Central memory CD8-positive, alpha-beta T cell (primary cell): ENCODE results near the gene STX17.
A peak's percentile ranks its signal among the peaks of the same experiment; 100 is the strongest.

Experiments
- ATAC-seq: fragments of 150-1000 bp; cut with Tn5 transposase; replicated peaks from 2 replicates; pipeline ENCODE4 v1.10.0; 2022; ENCODE audit warnings: mild to moderate bottlenecking, moderate FRiP score, moderate number of reproducible peaks; ENCODE audit not compliant: poor library complexity, severe bottlenecking; ENCODE audit errors: extremely low read depth
- DNase-seq, 2 donors: peaks; one replicate each; pipeline ENCODE4 v3.0.0; 2021; ENCODE audit warnings: low spot score in 2 of 2
- H3K27ac Mint-ChIP-seq: one replicate; pipeline ENCODE4 v1.8.0; 2022; ENCODE audit warnings: low read depth, mild to moderate bottlenecking, moderate library complexity, mixed read lengths
- H3K27me3 Mint-ChIP-seq: one replicate; pipeline ENCODE4 v1.8.0; 2022; ENCODE audit warnings: mixed read lengths
- H3K36me3 Mint-ChIP-seq: one replicate; pipeline ENCODE4 v1.8.0; 2022; ENCODE audit warnings: mild to moderate bottlenecking, moderate library complexity, mixed read lengths; ENCODE audit not compliant: insufficient read depth
- H3K4me1 Mint-ChIP-seq: one replicate; pipeline ENCODE4 v1.8.0; 2022; ENCODE audit warnings: mixed read lengths
- H3K4me3 Mint-ChIP-seq: one replicate; pipeline ENCODE4 v1.8.0; 2022; ENCODE audit warnings: mild to moderate bottlenecking, moderate library complexity, mixed read lengths
- H3K9me3 Mint-ChIP-seq: one replicate; pipeline ENCODE4 v1.8.0; 2022; ENCODE audit warnings: mixed read lengths

Gene STX17

GRCh38 chr9:99916650-99917049 lies 10.2 kb downstream of the STX17 start:
- DNase-seq (no peak), ATAC-seq (no peak)
- H3K4me3 Mint-ChIP-seq: no peak overlapping the region
- H3K36me3 Mint-ChIP-seq: peaks cover 34% of the 10 kb centered on the region
- peaks cover 47% of the 10 kb centered on the region for H3K4me1 Mint-ChIP-seq
- no peaks in the 10 kb centered on the region for H3K9me3 Mint-ChIP-seq
- H3K27ac Mint-ChIP-seq: no peak overlapping the region
- no peaks in the 10 kb centered on the region for H3K27me3 Mint-ChIP-seq

GRCh38 chr9:99918134-99918533 lies 11.7 kb downstream of the STX17 start:
- peaks cover 42% of the 10 kb centered on the region for H3K36me3 Mint-ChIP-seq
- no peaks in the 10 kb centered on the region for H3K27me3 Mint-ChIP-seq
- H3K9me3 Mint-ChIP-seq: no peaks in the 10 kb centered on the region
- H3K27ac Mint-ChIP-seq: no peak overlapping the region
- H3K4me3 Mint-ChIP-seq: no peak overlapping the region
- ATAC-seq: no peak
- no peak for DNase-seq
- H3K4me1 Mint-ChIP-seq: peaks cover 55% of the 10 kb centered on the region

DNA sequence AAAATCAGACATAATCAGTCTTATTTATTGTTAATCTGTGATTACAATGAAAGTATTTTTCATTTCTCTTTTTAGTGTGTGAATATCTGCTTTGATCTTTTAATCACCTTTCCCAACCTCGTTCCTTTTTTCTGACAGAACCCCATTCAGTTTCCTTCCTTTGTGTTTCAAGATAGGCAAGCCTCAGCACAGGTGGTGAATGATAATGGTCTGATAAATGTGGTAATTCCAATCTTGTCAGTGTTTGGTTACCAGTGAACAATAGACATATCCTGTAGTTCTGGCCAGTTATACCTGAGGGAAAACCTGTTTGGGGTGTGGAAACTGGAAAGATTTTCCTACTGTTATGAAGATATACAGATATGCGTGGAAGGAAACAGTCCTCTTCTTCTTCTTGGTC lies 13.5 kb downstream of the STX17 start:
- Mint-ChIP-seq H3K9me3 (no peaks in the 10 kb centered on the region), H3K36me3 (peaks cover 50% of the 10 kb centered on the region), H3K27me3 (no peaks in the 10 kb centered on the region), H3K27ac (peak overlapping the region; percentile 24), H3K4me3 (no peak overlapping the region), H3K4me1 (peaks cover 54% of the 10 kb centered on the region)
- ATAC-seq (no peak), DNase-seq (no peak)

GRCh38 chr9:99921875-99922710 lies 15.6 kb downstream of the STX17 start:
- Mint-ChIP-seq H3K4me1 (peaks cover 54% of the 10 kb centered on the region), H3K27ac (peak overlapping the region; percentile 10), H3K9me3 (no peaks in the 10 kb centered on the region), H3K4me3 (no peak overlapping the region), H3K27me3 (no peaks in the 10 kb centered on the region), H3K36me3 (peaks cover 44% of the 10 kb centered on the region)
- ATAC-seq (no peak), DNase-seq (no peak)

GRCh38 chr9:99922711-99923030 lies 16.2 kb downstream of the STX17 start:
- peaks cover 54% of the 10 kb centered on the region for H3K4me1 Mint-ChIP-seq

GRCh38 chr9:99925541-99925940 lies 19.1 kb downstream of the STX17 start:
- Mint-ChIP-seq H3K27ac (no peak overlapping the region), H3K36me3 (peaks cover 45% of the 10 kb centered on the region), H3K4me3 (no peak overlapping the region), H3K4me1 (peaks cover 36% of the 10 kb centered on the region), H3K9me3 (no peaks in the 10 kb centered on the region), H3K27me3 (no peaks in the 10 kb centered on the region)
- ATAC-seq (no peak), DNase-seq (no peak)

More at GRCh38 chr9:99922711-99923030, 16.2 kb downstream of the STX17 start:
- Mint-ChIP-seq H3K4me3 (no peak overlapping the region), H3K9me3 (no peaks in the 10 kb centered on the region), H3K36me3 (peaks cover 42% of the 10 kb centered on the region), H3K27ac (peak overlapping the region; percentile 70), H3K27me3 (no peaks in the 10 kb centered on the region)
- DNase-seq (no peak), ATAC-seq (no peak)

DNA sequence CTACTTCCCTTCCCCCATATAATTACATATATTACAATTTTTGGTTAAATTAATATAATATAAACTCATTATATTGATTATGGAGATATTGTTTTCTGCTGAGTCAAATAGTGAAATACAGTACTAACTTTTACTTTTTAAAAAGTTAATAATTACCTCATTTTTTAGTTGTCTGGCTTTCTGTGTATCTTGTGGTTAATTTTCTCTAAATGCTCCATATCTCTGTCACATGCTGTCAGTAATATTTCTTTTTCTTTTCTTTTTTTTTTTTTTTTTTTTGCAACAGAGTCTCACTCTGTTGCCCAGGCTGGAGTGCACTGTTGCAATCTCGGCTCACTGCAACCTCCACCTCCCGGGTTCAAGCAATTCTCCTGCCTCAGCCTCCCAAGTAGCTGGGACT lies 23.2 kb downstream of the STX17 start:
- peaks cover 35% of the 10 kb centered on the region for H3K36me3 Mint-ChIP-seq
- DNase-seq (no peak), ATAC-seq (no peak)
- no peaks in the 10 kb centered on the region for H3K27me3 Mint-ChIP-seq
- H3K9me3 Mint-ChIP-seq: no peaks in the 10 kb centered on the region
- H3K4me1 Mint-ChIP-seq: peaks cover 13% of the 10 kb centered on the region
- no peak overlapping the region for H3K4me3 Mint-ChIP-seq
- peak overlapping the region; percentile 16 for H3K27ac Mint-ChIP-seq

DNA sequence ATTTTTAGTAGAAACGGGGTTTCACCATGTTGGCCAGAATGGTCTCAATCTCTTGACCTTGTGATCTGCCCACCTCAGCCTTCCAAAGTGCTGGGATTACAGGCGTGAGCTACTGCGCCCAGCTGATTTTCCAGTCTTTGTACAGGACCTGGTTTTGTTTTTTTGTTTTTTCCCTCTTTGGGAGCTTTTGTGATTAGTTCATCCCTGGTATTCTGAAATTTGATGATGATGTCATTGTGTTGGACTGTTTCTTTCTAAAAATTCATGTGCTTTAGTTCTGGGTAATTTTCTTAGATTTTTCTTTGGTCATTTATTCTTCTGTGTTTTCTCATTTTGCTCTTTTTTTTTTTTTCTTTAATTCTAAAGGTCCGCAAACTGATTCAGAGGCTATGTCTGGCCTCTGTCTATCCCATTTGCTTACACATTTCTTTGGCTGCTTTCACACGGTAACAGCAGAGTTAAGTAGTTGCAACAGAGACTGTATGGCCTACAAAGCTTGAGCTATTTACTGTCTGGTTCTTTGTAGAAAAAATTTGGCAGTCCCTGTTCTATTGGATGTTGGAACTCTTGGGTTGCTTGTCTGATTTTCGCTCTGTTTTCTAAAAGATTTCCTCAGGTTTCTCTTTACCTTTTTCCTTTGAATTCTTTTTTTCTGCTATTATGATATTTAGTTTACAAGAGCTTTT lies 24.8 kb downstream of the STX17 start:
- DNase-seq: no peak
- no peaks in the 10 kb centered on the region for H3K9me3 Mint-ChIP-seq
- no peak overlapping the region for H3K27ac Mint-ChIP-seq
- H3K4me3 Mint-ChIP-seq: no peak overlapping the region
- peaks cover 20% of the 10 kb centered on the region for H3K4me1 Mint-ChIP-seq
- H3K36me3 Mint-ChIP-seq: peaks cover 32% of the 10 kb centered on the region
- no peaks in the 10 kb centered on the region for H3K27me3 Mint-ChIP-seq
- ATAC-seq: no peak

GRCh38 chr9:99936947-99937587 lies 30.6 kb downstream of the STX17 start:
- Mint-ChIP-seq H3K9me3 (peaks cover 7% of the 10 kb centered on the region), H3K4me3 (no peak overlapping the region), H3K36me3 (peaks cover 7% of the 10 kb centered on the region), H3K27ac (no peak overlapping the region), H3K27me3 (no peaks in the 10 kb centered on the region), H3K4me1 (peaks cover 25% of the 10 kb centered on the region)
- DNase-seq (no peak), ATAC-seq (no peak)

- no peak overlapping the region for H3K27ac Mint-ChIP-seq
- H3K9me3 Mint-ChIP-seq: no peaks in the 10 kb centered on the region
- DNase-seq (no peak), ATAC-seq (no peak)
- H3K4me1 Mint-ChIP-seq: peaks cover 9% of the 10 kb centered on the region
- H3K27me3 Mint-ChIP-seq: no peaks in the 10 kb centered on the region
- H3K4me3 Mint-ChIP-seq: no peak overlapping the region
- H3K36me3 Mint-ChIP-seq: peaks cover 9% of the 10 kb centered on the region
Observed at GRCh38 chr9:99947395-99947794, 40.9 kb downstream of the STX17 start.

DNA sequence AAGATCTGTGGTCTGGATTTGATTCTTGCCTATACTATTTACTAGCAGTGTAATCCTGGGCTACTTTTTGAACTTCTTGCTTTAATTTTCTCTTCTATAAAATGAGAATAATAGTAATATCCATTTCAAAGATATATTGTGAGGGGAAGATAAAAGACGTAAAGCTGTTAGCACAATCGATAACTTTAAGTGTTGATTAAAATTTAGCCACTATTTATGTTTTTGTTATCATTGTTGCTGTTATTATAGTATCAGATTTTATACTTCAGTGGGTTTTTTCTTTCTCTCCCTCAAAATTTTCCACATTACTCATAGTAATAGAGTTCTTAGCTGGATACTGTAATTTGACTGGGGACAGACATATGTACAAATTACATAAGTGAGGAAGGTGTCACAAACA lies 42.0 kb downstream of the STX17 start:
- no peak overlapping the region for H3K4me3 Mint-ChIP-seq
- no peak overlapping the region for H3K27ac Mint-ChIP-seq
- peaks cover 8% of the 10 kb centered on the region for H3K4me1 Mint-ChIP-seq
- H3K9me3 Mint-ChIP-seq: no peaks in the 10 kb centered on the region
- no peaks in the 10 kb centered on the region for H3K27me3 Mint-ChIP-seq
- H3K36me3 Mint-ChIP-seq: peaks cover 10% of the 10 kb centered on the region
- DNase-seq: no peak
- no peak for ATAC-seq

GRCh38 chr9:99948896-99949295 lies 42.4 kb downstream of the STX17 start:
- no peak overlapping the region for H3K27ac Mint-ChIP-seq
- no peak overlapping the region for H3K4me3 Mint-ChIP-seq
- H3K9me3 Mint-ChIP-seq: no peaks in the 10 kb centered on the region
- H3K4me1 Mint-ChIP-seq: peaks cover 4% of the 10 kb centered on the region
- DNase-seq (no peak), ATAC-seq (no peak)
- H3K27me3 Mint-ChIP-seq: no peaks in the 10 kb centered on the region
- peaks cover 13% of the 10 kb centered on the region for H3K36me3 Mint-ChIP-seq
